Left ventricle myocardium inferior (tissue), 1 donor: Measurements from ENCODE around the gene UBE2E2. TPM values are rescaled to one million over a fixed set of nuclear protein-coding genes. Genes with fewer than 3 reads are reported as not detected.

Experiments used
- DNase-seq: peaks from one replicate; pipeline ENCODE4 v3.0.0-alpha.2; 2020
- H3K27ac ChIP-seq: fragments of 200-600 bp; replicated peaks from 2 replicates; pipeline ENCODE4 v1.8.0; 2021
- H3K27me3 ChIP-seq: fragments of 200-600 bp; 2 replicates; pipeline ENCODE4 v1.8.0; 2021; ENCODE audit warnings: low read depth
- H3K36me3 ChIP-seq: fragments of 200-600 bp; 2 replicates; pipeline ENCODE4 v1.8.0; 2021
- H3K4me1 ChIP-seq: fragments of 200-600 bp; 2 replicates; pipeline ENCODE4 v1.8.0; 2021
- H3K4me3 ChIP-seq: fragments of 200-600 bp; 2 replicates; pipeline ENCODE4 v1.8.0; 2021; ENCODE audit warnings: mild to moderate bottlenecking, moderate library complexity
- H3K9me3 ChIP-seq: fragments of 200-600 bp; replicated peaks from 2 replicates; pipeline ENCODE4 v1.8.0; 2021
- CTCF ChIP-seq: fragments of 200-600 bp; IDR thresholded peaks from 2 replicates; pipeline ENCODE4 v1.8.0; 2021; ENCODE audit warnings: antibody characterized with exemption, mild to moderate bottlenecking, borderline replicate concordance
- intact Hi-C: fragments of 100-400 bp; cut with micrococcal nuclease; formaldehyde crosslinking; loops from one replicate; pipeline ENCODE4 v1.11.0; 2022
- total RNA-seq: library from RNA; stranded (reverse); fragmentation: NEBNext Ultra II Directional; extraction: Animal tissue kit (Norgen Biotek cat#: 25700); gene quantifications from one replicate; pipeline ENCODE4 v1.2.1, GENCODE V29; 2021
- donor health status: DM: no; HTN: yes; CAD: no; lungs with severe emphysema.

The UBE2E2 gene
- total RNA-seq, 1 donor from 2014 or later = 47.2 TPM

DNA sequence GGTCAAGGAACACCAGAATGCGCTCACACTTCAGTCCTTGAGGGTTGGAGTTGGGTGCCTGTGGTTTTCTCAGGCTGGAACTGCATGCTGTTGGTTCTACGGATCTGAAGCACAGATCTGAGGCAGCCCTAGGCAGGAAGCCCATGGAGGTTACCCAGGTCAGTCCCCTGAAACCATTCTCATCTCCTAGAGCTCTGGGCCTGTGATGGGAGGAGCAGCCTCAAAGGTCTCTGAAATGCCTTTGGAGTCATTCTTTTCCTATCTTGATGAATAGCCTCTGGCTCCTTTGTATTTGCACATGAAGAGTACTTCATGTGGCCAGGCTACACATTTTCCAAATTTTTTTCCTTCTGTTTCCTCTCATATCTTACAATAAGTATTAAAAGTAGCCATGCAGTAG, 423.3 kb downstream of the UBE2E2 start:
- no peak for TF ChIP-seq CTCF
- Histone ChIP-seq H3K9me3 (peaks cover 33% of the 10 kb centered on the region), H3K36me3 (no peaks in the 10 kb centered on the region), H3K27me3 (no peaks in the 10 kb centered on the region), H3K4me1 (peaks cover 5% of the 10 kb centered on the region), H3K27ac (no peak overlapping the region), H3K4me3 (no peak overlapping the region)
- intact Hi-C loops = no loop called here
- DNase-seq = no peak

DNA sequence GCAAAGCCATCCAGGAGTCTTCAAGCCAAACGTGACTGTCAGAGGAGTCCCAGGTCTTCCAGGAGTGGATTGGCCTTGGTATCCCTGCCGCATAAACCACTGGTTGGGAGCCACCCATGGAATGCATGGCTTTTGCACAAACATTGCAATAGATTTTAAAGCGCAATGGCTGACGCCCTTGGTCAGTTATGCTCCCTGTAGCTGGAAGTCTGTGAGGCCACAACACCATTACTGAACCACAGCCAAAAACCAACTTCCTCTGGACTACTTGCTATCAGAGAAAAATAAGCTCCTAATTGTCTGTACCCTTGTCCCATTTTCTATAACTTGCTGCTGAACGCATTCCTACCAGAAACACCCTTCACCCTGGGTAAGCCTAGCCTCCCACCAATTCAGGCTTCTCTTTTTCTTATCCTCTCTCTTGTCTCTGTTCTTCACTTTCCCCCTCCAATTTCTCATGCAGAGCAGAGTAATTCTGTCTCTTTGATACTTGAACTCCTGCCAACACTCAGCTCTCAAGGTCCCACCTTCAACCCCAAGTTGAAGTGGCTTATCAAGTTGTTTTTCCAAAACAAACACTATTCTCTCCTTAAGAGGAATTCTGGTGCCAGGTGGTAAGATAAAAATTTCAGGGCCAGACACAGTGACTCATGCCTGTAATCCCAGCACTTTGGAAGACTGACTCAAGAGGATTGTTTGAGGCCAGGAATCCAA, 426.2 kb downstream of the UBE2E2 start:
- no peak for DNase-seq
- H3K4me3 ChIP-seq = no peak overlapping the region
- H3K27ac ChIP-seq = no peak overlapping the region
- intact Hi-C loops = no loop called here
- TF ChIP-seq CTCF = no peak
- peaks cover 15% of the 10 kb centered on the region for H3K9me3 ChIP-seq
- H3K36me3 ChIP-seq = no peaks in the 10 kb centered on the region
- H3K4me1 ChIP-seq = peaks cover 5% of the 10 kb centered on the region
- no peaks in the 10 kb centered on the region for H3K27me3 ChIP-seq

DNA sequence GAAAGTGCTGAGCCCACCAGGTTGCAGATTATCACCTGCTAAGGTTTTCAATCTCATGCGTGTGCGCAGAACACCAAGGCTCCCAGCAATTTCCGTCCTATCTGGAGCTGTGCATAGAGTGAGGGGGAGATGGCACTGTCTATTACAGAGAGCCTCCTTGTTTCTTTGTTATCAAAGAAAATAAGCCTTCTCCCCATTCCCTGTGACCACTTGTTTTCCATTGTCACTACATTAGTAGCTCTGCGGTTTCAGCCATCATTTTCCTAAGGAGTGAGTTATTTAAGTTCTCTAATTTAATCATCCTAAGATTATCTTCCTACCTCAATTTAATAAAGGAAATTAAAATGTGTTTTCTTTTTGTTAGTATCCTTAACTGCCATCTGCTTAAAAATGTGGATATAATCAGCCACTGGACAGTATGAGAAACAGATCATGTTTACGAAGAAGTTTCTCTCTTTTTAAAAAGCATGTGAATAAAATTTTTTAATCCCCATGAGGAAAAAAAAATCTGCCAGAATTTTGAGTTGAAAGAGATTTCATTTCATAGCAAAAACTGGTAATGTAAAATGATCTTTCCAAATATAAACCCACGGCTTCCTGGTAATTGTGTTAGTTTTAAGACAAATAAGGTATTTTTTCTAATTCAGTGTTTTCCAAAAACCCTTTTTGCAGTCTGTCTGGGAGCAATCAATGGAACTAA, 430.3 kb downstream of the UBE2E2 start:
- no peaks in the 10 kb centered on the region for H3K27me3 ChIP-seq
- TF ChIP-seq CTCF = no peak
- no peaks in the 10 kb centered on the region for H3K36me3 ChIP-seq
- no peak for DNase-seq
- H3K4me3 ChIP-seq = no peak overlapping the region
- H3K4me1 ChIP-seq = peaks cover 5% of the 10 kb centered on the region
- H3K9me3 ChIP-seq = peaks cover 16% of the 10 kb centered on the region
- H3K27ac ChIP-seq = no peak overlapping the region
- intact Hi-C loops = no loop called here

DNA sequence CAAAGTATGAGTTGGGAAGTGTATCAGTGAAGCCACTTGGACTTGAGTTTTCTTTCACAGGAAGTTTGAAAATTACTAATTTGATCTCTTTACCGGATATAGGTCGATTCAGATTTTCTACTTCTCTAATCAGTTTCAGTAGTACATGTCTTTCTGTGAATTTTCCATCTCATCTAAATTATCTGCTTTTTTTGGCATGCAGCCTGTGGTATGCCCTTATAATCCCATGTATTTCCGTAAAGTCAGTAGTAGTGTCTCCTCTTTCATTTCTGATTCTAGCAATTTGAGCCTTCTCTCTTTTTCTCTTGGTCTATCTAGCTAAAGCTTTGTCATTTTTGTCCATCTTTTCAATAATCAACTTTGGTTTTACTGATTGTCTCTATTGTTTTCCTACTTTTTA, 434.2 kb downstream of the UBE2E2 start:
- Histone ChIP-seq H3K4me1 (no peaks in the 10 kb centered on the region), H3K27me3 (no peaks in the 10 kb centered on the region), H3K4me3 (no peak overlapping the region), H3K36me3 (no peaks in the 10 kb centered on the region), H3K9me3 (peaks cover 16% of the 10 kb centered on the region), H3K27ac (no peak overlapping the region)
- intact Hi-C loops = no loop called here
- no peak for DNase-seq
- no peak for TF ChIP-seq CTCF

DNA sequence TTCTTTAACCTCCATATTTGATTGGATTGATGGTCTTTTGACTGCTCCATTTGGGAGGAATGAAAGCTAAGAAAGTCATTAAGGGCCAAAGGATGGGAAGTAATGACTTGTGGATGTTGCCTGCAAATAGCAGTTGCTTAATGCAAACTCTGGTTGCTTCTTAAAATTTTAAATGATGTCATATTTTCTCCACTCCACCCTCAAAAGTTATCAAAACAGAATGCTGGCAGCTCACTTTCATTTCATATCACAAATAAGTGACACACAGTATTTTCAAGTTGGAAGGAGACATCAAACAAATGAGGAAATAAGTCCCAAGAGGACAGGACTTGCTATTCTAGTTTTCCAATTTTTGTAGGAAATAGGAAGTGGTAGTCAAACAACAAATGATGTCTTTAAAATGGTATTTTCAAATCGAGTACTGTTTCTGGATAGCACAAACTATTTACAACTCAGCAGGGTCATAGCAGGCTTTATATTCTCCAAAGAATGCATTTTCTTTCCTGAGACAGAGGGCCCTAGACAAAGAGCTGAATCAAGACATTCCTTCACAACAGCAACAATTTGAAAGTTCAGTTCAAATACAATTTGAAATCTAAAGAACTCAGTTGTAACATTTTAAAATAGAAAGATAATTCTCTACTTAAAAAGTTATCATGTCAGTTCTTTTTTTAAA, 437.5 kb downstream of the UBE2E2 start:
- no peaks in the 10 kb centered on the region for H3K36me3 ChIP-seq
- intact Hi-C loops = no loop called here
- H3K27ac ChIP-seq = no peak overlapping the region
- no peak for TF ChIP-seq CTCF
- H3K4me1 ChIP-seq = no peaks in the 10 kb centered on the region
- H3K9me3 ChIP-seq = peaks cover 16% of the 10 kb centered on the region
- no peaks in the 10 kb centered on the region for H3K27me3 ChIP-seq
- H3K4me3 ChIP-seq = no peak overlapping the region
- DNase-seq = no peak
